Measurements from ENCODE around the gene DLK1. TPM values are rescaled to one million over a fixed set of nuclear protein-coding genes. Genes with fewer than 3 reads are reported as not detected.

Gene DLK1
- total and polyA plus RNA-seq, 2 of the 13 experiments (the other 11 are each of a cell fraction or from before 2014, with no cell fraction given): 95.5 to 312 TPM

DNA sequence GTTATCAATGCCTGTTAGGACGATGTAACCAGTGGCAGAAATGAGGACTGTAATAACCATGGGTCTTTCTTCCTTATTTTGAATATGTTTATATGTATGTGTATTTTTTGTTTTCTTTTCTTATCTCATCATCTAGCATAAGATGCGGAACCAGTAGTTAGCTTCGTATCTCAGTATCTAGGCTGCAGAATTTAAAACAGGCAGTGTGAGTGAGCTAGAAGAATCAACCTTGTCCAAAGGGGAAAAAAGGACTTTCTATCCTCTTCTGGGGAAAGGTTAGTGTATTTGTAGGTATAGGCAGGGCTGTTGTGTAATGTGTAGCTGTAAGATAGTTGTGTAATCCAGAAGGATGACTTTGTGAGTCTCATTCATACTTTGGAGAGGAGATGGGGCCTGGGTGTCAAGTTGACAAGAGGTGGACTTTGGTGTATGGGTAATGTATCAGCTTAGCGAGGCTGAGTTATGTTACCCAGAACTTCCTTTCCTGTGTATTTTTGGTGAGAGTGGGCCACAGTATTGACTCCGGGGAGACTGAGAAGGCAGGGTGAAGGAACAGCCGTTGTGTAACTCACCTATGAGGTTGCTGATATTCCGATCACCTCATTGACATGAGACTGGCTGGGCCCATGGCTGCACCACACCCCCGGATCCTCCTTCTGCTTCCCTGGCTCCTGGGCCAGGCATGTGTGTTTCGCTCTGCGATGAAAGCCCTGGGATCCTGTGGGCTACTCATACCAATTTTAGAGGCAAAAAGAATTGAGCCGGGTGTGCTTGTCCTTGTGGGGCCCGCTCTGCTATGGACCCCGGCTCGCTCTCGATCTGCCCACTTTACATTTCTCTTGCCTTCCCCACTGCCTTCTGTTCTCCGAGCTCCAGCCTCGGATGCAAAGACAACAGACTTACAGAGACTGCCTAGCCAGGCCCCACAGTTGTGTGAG lies 24.3 kb downstream of the DLK1 start (continued):
- no peak for TF ChIP-seq ZNF816 (CRISPR knock-in tag; IDR thresholded peaks at IDR 0.05; ENCODE audit: borderline replicate concordance)
- peak; percentile 57; the same call in 1 of the 2 replicates for TF ChIP-seq NFYB (CRISPR knock-in tag; IDR thresholded peaks at IDR 0.05)
- TF ChIP-seq ZSCAN25 (CRISPR knock-in tag; IDR thresholded peaks at IDR 0.05): peak; percentile 65
- no peak; the same call in 1 of the 2 replicates for TF ChIP-seq NFKB2 (CRISPR knock-in tag; IDR thresholded peaks at IDR 0.05; ENCODE audit: borderline replicate concordance)
- TF ChIP-seq, protein P1, sequence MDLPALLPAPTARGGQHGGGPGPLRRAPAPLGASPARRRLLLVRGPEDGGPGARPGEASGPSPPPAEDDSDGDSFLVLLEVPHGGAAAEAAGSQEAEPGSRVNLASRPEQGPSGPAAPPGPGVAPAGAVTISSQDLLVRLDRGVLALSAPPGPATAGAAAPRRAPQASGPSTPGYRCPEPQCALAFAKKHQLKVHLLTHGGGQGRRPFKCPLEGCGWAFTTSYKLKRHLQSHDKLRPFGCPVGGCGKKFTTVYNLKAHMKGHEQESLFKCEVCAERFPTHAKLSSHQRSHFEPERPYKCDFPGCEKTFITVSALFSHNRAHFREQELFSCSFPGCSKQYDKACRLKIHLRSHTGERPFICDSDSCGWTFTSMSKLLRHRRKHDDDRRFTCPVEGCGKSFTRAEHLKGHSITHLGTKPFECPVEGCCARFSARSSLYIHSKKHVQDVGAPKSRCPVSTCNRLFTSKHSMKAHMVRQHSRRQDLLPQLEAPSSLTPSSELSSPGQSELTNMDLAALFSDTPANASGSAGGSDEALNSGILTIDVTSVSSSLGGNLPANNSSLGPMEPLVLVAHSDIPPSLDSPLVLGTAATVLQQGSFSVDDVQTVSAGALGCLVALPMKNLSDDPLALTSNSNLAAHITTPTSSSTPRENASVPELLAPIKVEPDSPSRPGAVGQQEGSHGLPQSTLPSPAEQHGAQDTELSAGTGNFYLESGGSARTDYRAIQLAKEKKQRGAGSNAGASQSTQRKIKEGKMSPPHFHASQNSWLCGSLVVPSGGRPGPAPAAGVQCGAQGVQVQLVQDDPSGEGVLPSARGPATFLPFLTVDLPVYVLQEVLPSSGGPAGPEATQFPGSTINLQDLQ (CRISPR knock-in tag; IDR thresholded peaks at IDR 0.05): no peak
- peak; percentile 93 for TF ChIP-seq ETV5 (CRISPR knock-in tag; IDR thresholded peaks at IDR 0.05; ENCODE audit: borderline replicate concordance)
- TF ChIP-seq ZNF670 (CRISPR knock-in tag; IDR thresholded peaks at IDR 0.05; ENCODE audit: borderline replicate concordance): peak; percentile 90; the same call in 1 of the 2 replicates
- TF ChIP-seq KAT7 (CRISPR knock-in tag; IDR thresholded peaks at IDR 0.05; ENCODE audit: borderline replicate concordance): no peak; the same call in none of the 2 replicates
- TF ChIP-seq, protein P2, sequence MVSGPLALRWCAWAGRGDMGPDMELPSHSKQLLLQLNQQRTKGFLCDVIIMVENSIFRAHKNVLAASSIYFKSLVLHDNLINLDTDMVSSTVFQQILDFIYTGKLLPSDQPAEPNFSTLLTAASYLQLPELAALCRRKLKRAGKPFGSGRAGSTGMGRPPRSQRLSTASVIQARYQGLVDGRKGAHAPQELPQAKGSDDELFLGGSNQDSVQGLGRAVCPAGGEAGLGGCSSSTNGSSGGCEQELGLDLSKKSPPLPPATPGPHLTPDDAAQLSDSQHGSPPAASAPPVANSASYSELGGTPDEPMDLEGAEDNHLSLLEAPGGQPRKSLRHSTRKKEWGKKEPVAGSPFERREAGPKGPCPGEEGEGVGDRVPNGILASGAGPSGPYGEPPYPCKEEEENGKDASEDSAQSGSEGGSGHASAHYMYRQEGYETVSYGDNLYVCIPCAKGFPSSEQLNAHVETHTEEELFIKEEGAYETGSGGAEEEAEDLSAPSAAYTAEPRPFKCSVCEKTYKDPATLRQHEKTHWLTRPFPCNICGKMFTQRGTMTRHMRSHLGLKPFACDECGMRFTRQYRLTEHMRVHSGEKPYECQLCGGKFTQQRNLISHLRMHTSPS (CRISPR knock-in tag; IDR thresholded peaks at IDR 0.05; ENCODE audit: low read depth): peak; percentile 79
- TF ChIP-seq, protein P3, sequence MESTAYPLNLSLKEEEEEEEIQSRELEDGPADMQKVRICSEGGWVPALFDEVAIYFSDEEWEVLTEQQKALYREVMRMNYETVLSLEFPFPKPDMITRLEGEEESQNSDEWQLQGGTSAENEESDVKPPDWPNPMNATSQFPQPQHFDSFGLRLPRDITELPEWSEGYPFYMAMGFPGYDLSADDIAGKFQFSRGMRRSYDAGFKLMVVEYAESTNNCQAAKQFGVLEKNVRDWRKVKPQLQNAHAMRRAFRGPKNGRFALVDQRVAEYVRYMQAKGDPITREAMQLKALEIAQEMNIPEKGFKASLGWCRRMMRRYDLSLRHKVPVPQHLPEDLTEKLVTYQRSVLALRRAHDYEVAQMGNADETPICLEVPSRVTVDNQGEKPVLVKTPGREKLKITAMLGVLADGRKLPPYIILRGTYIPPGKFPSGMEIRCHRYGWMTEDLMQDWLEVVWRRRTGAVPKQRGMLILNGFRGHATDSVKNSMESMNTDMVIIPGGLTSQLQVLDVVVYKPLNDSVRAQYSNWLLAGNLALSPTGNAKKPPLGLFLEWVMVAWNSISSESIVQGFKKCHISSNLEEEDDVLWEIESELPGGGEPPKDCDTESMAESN (CRISPR knock-in tag; conservative IDR thresholded peaks at IDR 0.05): 0 out of 2 replicates have a peak, but pooled peaks have one; percentile 41
- peak; percentile 95 for TF ChIP-seq NCOA2 (CRISPR knock-in tag; IDR thresholded peaks at IDR 0.05)
- TF ChIP-seq ZNF251 (CRISPR knock-in tag; IDR thresholded peaks at IDR 0.05): no peak
- peak; percentile 56; the same call in 1 of the 2 replicates for TF ChIP-seq DNMT1 (CRISPR knock-in tag; IDR thresholded peaks at IDR 0.05)
- TF ChIP-seq ZNF282 (IDR thresholded peaks at IDR 0.05; ENCODE audit: partially characterized antibody): no peak
- no peak for TF ChIP-seq NKX3-1 (CRISPR knock-in tag; IDR thresholded peaks at IDR 0.05)
- TF ChIP-seq TP53 (CRISPR knock-in tag; conservative IDR thresholded peaks at IDR 0.05): no peak
- TF ChIP-seq, protein P4, sequence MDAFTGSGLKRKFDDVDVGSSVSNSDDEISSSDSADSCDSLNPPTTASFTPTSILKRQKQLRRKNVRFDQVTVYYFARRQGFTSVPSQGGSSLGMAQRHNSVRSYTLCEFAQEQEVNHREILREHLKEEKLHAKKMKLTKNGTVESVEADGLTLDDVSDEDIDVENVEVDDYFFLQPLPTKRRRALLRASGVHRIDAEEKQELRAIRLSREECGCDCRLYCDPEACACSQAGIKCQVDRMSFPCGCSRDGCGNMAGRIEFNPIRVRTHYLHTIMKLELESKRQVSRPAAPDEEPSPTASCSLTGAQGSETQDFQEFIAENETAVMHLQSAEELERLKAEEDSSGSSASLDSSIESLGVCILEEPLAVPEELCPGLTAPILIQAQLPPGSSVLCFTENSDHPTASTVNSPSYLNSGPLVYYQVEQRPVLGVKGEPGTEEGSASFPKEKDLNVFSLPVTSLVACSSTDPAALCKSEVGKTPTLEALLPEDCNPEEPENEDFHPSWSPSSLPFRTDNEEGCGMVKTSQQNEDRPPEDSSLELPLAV (CRISPR knock-in tag; conservative IDR thresholded peaks at IDR 0.05; ENCODE audit: low read depth): no peak
- TF ChIP-seq GABPB1 (CRISPR knock-in tag; IDR thresholded peaks at IDR 0.05): peak; percentile 39; the same call in 1 of the 2 replicates
- TF ChIP-seq ARNT2 (CRISPR knock-in tag; IDR thresholded peaks at IDR 0.05; ENCODE audit: low read depth): no peak
- no peak for TF ChIP-seq HHEX (CRISPR knock-in tag; IDR thresholded peaks at IDR 0.05)
- no peak for TF ChIP-seq RBM22 (optimal IDR thresholded peaks at IDR 0.05; ENCODE audit: low read length)
- TF ChIP-seq ASH2L (IDR thresholded peaks at IDR 0.05; ENCODE audit: insufficient read length, low read depth, low read length): peak; percentile 36
